OCI-LY1 (cell line): Measurements from ENCODE around the gene TTC28.

Experiments used
- EZH2 ChIP-seq: fragments of 200-600 bp; sonication (generic), shearing (Covaris generic); IDR thresholded peaks from 2 replicates; pipeline ENCODE4 v1.8.0; 2017; ENCODE audit warnings: borderline replicate concordance, mixed run types, mild to moderate bottlenecking, antibody characterized with exemption, low read length, moderate library complexity, mixed read lengths
- TF ChIP-seq, protein P1 (sequence below): fragments of 200-600 bp; sonication (generic), shearing (Covaris generic); IDR thresholded peaks from 2 replicates; pipeline ENCODE4 v1.5.1; 2017; ENCODE audit warnings: mild to moderate bottlenecking, antibody characterized with exemption, low read length, moderate library complexity, mixed read lengths

DNA sequence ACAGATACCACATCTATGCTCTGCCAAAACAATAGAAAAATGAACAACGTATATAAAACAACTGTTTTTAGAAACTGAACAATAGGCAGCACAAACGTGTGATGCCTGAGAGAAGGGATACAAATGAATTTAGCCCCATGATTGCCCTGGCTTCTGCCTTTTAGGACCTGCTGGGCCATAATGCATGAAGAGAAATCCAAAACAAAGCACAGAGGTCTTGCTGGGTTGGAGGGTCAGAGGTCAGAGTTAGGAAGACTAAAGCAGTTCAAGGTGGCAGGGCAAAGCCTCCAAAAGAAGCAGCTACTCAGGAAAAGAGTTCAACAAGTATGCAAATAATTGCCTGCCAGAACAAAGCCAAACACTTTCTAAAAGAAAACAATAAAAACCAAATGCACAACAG is 138.5 kb downstream of the TTC28 start:
- TF ChIP-seq EZH2: no peak
- TF ChIP-seq, protein P1, sequence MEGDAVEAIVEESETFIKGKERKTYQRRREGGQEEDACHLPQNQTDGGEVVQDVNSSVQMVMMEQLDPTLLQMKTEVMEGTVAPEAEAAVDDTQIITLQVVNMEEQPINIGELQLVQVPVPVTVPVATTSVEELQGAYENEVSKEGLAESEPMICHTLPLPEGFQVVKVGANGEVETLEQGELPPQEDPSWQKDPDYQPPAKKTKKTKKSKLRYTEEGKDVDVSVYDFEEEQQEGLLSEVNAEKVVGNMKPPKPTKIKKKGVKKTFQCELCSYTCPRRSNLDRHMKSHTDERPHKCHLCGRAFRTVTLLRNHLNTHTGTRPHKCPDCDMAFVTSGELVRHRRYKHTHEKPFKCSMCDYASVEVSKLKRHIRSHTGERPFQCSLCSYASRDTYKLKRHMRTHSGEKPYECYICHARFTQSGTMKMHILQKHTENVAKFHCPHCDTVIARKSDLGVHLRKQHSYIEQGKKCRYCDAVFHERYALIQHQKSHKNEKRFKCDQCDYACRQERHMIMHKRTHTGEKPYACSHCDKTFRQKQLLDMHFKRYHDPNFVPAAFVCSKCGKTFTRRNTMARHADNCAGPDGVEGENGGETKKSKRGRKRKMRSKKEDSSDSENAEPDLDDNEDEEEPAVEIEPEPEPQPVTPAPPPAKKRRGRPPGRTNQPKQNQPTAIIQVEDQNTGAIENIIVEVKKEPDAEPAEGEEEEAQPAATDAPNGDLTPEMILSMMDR: no peak
